GM12892 (cell line): Measurements from ENCODE around the gene PIAS4.

ENCODE experiments used
- DNase-seq: peaks from one replicate; pipeline ENCODE4 v3.0.0; 2011; ENCODE audit not compliant: insufficient read length
- FAIRE-seq: peaks from 2 replicates; lab custom pipeline; 2011; peaks lifted over from hg19 to GRCh38; lab: Jason Lieb, UNC
- POLR2A ChIP-seq: IDR thresholded peaks from 2 replicates; pipeline ENCODE4 v1.6.1; 2011; ENCODE audit warnings: low read depth, low read length, control low read depth
- POLR2AphosphoS5 ChIP-seq: IDR thresholded peaks from 2 replicates; pipeline ENCODE4 v1.6.1; 2011; ENCODE audit warnings: low read depth, low read length, control low read depth
- TAF1 ChIP-seq: IDR thresholded peaks from 2 replicates; pipeline ENCODE4 v1.6.1; 2011; ENCODE audit warnings: low read depth, mild to moderate bottlenecking, control low read depth, low read length, borderline replicate concordance

Gene PIAS4

DNA sequence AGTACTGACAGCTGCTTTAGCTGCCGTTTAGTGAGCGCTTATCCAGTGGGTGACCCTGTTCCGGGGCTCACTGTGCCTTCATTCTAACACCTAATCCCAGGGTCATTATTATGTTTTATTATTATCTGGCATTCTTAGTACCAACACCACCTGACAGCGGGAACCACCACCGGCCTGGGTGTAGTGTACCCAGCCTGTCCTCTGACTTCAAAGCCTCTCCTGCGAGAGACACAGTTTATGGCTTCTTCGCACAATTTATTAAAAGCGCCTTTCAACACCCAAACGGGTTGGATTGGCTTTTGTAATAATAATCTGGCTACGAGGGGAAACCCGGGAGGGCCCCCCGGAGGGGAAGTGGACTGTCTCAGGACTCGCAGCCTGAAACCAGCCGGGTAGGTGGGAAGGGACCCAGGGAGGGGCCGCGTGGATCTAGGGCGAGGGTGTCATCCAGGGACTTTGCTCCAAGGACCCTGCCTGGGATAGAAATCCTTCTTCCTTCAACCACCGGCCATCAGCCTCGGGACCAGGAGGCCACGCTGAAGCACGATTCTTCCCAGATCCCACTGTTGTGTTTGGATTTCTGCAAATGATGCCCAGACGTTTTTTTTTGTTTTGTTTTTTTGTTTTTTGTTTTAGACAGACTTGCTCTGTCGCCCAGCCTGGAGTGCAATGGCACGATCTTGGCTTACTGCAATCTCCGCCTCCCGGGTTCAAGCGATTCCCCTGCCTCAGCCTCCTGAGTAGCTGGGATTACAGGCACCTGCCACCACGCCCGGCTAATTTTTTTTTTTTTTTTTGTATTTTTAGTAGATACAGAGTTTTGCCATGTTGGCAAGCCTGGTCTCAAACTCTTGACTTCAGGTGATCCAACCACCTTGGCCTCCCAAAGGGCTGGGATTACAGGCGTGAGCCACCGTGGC lies 60.8 kb downstream of the PIAS4 start:
- FAIRE-seq (no peak), DNase-seq (no peak)
- no peak for TF ChIP-seq POLR2AphosphoS5
- TF ChIP-seq POLR2A = no peak
- no peak for TF ChIP-seq TAF1

DNA sequence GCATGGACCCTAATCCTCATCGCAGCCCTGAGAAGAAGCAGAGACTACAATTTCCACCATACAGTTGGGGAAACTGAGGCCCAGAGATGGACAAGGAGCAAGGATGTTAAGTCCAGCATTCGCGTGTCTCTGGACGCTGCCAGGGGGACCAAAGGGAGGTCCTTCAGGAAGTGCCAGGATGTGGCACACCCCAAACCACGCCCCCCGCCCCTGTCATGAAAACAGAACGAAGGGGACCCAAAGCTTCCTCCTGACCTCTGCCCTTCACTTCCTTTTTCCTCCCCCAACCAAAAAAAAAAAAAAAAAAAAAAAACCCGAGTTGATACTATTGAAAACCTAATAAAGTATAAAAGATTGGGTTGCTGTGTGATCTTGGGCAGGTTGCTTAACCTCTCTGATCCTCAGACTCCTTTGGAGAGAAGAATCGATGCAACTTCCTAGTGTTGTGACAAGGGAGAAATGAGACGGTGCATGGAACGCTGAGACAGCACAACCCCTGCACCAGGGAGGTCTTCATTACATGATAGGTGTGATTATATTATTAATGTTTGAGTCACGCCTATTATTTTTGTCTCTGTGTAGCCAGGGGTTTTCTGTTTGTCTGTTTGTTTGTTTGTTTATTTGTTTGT lies 61.9 kb downstream of the PIAS4 start:
- TF ChIP-seq TAF1 (no peak), POLR2A (no peak), POLR2AphosphoS5 (no peak)
- DNase-seq (no peak), FAIRE-seq (no peak)

DNA sequence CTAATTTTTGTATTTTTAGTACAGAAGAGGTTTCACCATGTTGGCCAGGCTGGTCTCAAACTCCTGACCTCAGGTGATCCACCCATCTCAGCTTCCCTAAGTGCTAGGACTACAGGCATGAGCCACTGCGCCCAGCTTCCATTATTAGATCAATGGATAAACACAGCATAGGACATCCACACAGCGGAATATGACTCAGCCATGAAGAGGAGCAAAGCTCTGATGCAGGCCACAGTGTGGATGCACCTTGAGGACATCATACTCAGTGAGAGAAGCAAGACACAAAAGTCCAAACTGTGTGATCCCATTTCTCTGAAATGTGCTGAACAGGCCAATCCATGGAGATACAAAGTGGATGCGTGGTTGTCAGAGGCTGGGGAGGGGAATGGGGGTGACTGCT lies 64.1 kb downstream of the PIAS4 start:
- TF ChIP-seq POLR2AphosphoS5 = no peak
- no peak for TF ChIP-seq POLR2A
- no peak for TF ChIP-seq TAF1
- DNase-seq = no peak
- no peak for FAIRE-seq

DNA sequence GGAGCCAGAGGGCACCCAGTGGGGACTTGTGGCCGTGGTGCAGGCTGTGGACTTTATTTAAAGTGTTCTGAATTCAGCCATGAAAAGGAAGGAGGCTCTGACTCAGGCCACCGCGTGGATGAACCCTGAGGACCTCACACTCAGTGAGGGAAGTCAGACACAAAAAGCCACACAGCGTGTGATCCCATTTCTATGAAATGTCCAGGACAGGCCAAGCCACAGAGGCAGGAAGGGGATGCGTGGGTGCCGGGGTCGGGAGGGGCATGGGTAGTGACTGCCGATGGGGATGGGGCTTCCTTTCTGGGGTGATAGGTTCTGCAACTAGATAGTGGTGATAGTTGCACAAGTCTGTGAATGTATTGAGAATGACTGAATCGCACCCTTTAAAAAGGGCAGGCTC lies 67.8 kb downstream of the PIAS4 start:
- no peak for TF ChIP-seq TAF1
- no peak for TF ChIP-seq POLR2AphosphoS5
- TF ChIP-seq POLR2A = no peak
- no peak for FAIRE-seq
- no peak for DNase-seq

DNA sequence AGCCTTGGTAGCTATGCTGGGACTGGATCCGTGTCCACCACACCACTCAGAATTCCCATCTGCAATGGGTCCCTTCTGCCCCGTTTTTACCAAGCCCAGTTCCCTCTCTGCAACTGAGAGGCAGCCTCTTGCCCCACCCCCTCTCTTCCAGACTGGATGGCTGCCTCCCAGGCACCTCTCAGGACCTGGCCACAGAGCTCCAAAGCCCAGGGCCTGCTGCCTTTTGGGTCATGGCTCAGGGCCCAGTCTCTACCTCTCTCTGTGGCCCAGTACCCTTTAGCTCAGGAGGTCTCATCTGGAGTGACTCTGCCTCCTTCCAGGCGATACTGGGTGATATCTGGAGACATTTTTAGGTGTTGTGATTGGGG lies 69.5 kb downstream of the PIAS4 start:
- FAIRE-seq = no peak
- DNase-seq = no peak
- no peak for TF ChIP-seq POLR2A

DNA sequence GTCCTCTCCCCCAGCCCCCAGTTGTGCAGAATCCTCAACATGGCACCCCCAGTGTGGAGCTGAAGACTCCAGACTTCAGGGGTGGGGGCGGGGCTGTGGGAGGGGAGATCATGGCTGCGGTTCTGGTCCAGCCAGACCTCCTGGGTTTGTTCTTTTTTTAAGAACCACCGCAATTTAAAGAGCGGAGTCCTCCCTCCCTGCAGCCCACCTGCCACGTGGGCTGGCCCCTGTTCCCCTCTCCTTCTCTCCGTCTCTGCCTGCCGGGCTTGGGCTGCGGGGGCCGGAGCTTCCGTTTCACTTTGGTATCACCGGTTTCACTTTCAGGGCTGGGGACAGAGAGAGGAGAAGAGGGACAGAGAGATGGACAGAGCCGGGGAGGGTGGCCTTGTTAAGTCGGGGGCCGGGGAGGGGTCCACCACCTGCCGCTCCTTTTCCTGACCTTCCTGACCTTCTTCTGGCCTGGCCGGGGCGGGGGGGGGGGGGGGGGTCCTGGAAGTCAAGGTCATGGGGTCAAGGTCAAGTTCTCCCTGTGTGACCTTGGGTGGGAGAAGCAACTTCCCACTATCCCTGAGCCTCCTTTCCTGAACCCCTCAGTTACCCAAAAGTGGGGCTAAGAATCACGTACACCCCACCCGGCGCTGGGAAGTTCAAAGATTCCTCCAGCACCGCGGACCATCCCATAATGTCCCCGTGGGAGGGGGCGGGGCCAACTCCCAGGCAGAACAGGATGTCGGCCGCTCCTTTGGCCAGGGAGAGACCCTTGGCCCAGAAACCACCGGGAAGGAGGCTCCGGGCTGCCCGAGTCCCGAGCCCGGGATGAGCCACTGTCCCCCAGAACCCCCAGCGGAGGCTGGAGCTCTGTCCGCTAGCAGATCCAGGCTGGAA lies 70.5 kb downstream of the PIAS4 start:
- DNase-seq (peak; percentile 84), FAIRE-seq (peak; percentile 94)
- TF ChIP-seq POLR2AphosphoS5 = no peak
- TF ChIP-seq POLR2A = peak; percentile 45; the same call in 1 of the 2 replicates
- no peak for TF ChIP-seq TAF1

DNA sequence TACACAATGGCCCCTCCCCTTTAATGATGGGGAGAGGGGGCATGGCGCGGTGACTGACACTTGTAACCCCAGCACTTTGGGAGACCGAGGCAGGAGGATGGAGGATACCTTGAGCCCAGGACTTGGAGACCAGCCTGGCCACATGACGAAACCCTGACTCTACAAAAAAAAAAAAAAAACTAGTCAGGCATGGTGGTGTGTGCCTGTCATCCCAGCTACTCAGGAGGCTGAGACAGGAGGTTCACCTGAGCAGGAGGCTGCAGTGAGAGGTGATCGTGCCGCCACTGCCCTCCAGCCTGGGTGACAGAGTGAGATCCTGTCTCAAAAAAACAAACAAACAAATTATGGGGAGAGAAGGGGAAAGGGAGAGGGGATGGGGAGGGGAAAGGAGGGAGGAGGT lies 72.9 kb downstream of the PIAS4 start:
- FAIRE-seq (no peak), DNase-seq (no peak)
- no peak for TF ChIP-seq POLR2A
- TF ChIP-seq POLR2AphosphoS5 = no peak
- TF ChIP-seq TAF1 = no peak

DNA sequence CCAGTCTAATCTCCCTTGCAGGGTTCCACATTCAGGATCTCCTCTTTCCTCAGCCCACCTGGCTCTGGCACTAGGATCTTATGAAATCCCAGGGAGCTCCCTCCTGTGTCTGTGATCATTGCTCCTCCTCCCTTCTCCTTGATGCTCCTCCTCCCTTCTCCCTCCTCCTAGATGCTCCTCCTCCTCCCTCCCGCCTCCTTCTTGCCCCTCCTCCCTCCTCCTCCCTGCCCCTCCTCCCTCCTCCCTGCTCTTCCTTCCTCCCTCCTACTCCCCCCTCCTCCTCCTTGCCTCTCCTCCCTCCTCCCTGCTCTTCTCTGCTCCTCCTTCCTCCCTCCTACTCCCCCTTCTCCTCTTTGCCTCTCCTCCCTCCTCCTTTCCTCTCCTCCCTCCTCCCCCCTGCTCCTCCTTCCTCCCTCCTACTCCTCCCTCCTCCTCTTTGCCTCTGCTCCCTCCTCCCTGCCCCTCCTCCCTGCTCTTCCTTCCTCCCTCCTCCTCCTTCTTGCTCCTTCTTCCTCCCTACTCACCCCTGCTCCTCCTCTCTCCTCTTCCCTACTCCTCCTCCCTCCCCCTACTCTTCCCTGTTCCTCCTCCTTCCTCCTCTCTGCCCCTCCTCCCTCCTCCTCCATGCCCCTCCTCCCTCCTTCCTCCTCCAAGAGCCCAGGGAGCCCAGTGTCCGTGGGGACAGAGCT lies 74.0 kb downstream of the PIAS4 start:
- TF ChIP-seq POLR2AphosphoS5 (no peak), TAF1 (no peak), POLR2A (no peak)
- DNase-seq (no peak), FAIRE-seq (no peak)

DNA sequence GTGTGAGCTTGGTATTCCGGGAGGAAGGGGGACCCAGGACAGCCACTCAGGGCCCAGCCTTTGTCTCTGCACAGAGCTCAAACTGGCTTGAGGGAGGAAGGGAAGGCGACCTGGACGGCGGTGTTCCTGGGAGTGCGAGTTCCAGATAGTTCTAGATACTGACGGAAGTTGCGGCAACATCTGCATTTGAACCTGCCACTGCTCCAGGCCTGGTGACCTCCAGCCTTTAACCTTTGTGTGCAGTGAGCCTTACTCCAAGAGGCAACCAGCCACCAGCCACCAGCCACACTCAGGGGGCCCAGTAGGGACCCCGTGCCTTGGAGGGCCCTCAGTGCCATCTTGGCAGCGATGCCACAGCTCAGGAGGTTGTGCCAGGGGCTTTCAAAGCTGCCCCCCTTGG lies 74.6 kb downstream of the PIAS4 start:
- no peak for DNase-seq
- no peak for TF ChIP-seq POLR2A
- no peak for TF ChIP-seq TAF1
- no peak for TF ChIP-seq POLR2AphosphoS5
- FAIRE-seq = no peak

DNA sequence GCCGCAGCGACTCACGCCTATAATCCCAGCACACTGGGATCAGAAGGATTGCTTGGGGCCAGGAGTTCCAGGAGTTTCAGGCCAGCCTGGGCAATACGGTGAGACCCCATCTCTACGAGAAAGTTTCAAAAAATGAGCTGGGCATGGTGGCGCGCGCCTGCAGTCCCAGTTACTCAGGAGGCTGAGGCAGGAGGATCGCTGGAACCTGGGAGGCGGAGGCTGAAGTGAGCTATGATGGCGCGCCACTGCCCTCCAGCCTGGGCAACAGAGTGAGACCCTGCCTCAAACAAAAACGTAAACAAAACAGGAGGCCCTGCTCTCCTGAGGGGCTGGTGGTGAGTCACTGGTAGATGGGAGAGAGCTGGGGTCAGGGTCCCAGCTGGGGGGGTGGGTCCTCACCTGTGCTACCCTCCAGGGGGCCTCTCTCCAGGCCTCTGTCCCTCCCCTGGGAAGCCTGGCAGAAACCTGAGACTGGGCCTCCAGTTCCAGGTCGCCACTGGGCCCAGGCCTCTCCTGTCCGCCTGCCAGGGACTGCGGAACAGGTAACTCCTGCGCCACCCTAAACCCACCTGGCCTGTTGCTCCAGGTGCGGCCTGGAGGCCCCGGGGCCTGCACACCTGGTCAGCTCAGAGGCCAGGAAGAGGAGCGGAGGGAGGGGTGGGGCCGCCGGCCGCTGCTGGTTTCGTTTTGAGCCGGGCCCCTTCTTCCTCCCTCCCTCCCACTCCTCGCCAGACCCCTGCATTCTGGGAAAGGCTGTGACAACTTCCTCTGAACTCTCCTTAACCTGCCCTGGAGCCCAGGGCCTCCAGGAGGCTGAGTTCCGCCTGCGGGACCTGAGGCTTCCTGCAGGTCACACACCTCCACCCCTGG lies 76.4 kb downstream of the PIAS4 start:
- DNase-seq = no peak
- TF ChIP-seq POLR2AphosphoS5 (no peak), TAF1 (no peak), POLR2A (no peak)
- peak; percentile 62 for FAIRE-seq
